ENCODE results near the gene DAPP1.
"Not testable (repeated sequence)": the region's sequence is repeated elsewhere in the genome, so short reads cannot be mapped to it uniquely, and the experiment has no call there.

Gene DAPP1

GRCh38 chr4:99824070-99824599 is 7.5 kb downstream of the DAPP1 start:
- DNase-seq (ENCODE audit: low spot score): no peak

DNA sequence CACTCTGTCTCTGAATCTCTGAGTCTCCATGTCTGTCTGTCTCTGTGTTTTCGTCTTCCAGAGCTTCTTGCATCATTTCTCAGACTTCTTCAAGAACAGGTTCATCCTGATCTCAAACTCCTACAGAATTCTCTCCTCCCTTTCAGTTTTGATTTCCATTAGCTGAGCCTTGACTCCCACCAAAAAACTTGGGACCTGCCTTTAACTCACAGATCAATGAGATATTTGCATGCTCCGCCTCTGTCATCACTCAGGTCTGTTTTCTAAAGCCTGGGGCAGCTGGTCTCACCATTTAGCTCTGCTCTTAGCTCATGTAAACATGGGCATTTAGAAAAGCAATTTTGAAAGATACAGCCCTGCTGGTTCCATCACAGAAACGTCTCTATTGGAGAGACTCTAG is 8.6 kb downstream of the DAPP1 start:
- no peak for DNase-seq (ENCODE audit: low spot score)

DNA sequence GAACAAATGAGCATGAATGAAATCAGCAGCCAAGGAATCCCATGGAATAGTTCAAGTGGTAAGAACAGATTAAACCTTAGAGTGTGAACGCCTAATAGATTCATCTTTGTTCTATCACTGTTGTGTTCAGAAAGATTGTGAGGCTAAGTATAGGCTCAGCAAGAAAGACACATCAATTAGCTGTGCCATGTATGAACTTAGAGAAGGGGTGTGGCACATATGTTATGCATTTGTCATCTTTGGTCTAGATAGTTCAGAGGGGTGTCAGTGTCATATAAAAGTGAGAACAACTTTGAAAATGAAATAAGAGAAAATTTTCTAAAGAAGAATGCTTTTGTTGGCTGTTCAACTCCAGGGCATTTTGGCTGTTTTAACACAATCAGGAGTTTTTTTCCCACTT is 9.4 kb downstream of the DAPP1 start:
- DNase-seq (ENCODE audit: low spot score): peak; percentile 18

DNA sequence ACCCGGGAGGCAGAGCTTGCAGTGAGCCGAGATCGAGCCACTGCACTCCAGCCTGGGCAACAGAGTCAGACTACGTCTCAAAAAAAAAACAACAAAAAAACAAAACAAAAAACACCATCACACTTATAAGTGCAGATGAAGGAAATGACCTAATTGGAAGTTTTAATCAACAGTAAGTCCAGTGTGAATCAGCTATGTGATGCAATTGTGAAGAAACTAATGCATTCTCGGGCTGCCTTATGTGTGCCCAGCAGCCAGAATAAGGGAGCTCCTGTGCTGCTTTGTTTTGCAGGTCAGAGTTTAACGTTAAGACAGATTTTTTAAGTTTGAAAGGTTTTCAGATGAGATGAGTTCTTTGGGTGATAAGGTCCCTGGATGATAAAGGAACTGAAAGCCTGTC is 10.8 kb downstream of the DAPP1 start:
- no peak for DNase-seq (ENCODE audit: low spot score)

GRCh38 chr4:99827857-99828256 is 11.2 kb downstream of the DAPP1 start:
- DNase-seq (ENCODE audit: low spot score): no peak

- no peak for DNase-seq (ENCODE audit: low spot score)
Measured at GRCh38 chr4:99828477-99828876, 11.8 kb downstream of the DAPP1 start.

DNA sequence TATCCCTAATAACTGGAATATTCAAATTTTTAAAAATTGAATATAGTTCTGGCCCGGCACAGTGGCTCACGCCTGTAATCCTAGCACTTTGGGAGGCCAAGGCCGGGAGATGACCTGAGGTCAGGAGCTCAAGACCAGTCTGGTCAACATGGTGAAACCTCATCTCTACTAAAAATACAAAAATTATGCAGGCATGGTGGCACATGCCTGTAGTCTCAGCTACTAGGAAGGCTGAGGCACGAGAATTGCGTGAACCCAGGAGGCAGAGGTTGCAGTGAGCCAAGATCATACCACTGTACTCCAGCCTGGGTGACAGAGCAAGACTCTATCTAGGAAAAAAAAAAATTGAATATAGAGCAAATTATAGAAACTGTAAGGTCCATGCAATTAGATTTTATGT is 13.4 kb downstream of the DAPP1 start:
- DNase-seq (ENCODE audit: low spot score): not testable (repeated sequence)

DNA sequence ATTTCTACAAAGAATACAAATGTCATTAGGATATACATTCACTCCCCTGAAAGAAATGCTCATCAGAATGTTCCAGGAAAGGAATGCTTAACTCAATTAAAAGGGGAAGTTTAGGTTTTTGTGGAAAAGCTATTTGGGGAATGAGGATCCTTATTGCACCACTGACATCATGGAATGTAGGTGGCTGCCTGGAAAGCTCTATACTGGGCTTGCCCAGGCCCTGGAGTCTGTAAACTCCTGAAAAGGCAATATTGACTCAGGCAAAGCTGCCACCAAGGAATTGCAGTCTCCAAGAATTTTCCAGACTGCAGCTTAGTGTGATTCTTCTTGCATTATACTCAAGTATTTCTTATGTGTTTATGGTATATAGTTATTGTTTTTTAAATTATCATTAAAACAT is 15.7 kb downstream of the DAPP1 start:
- DNase-seq (ENCODE audit: low spot score): no peak

DNA sequence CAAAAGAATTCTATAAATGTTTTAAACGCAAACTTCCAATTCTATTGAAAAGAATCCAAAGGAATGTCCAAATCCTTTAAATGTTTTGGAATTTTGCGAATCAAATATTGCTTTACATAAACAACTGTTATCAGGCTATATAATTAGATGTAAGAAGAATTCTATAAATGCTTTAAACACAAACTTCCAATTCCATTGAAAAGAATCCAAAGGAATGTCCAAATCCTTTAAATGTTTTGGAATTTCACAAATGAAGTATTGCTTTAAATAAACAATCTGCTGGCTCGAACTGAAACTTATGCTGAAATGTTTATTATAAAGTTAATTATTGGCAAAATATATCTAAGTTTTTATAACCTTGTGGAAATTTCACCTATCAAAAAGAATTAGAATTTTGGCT is 16.1 kb downstream of the DAPP1 start:
- no peak for DNase-seq (ENCODE audit: low spot score)

DNA sequence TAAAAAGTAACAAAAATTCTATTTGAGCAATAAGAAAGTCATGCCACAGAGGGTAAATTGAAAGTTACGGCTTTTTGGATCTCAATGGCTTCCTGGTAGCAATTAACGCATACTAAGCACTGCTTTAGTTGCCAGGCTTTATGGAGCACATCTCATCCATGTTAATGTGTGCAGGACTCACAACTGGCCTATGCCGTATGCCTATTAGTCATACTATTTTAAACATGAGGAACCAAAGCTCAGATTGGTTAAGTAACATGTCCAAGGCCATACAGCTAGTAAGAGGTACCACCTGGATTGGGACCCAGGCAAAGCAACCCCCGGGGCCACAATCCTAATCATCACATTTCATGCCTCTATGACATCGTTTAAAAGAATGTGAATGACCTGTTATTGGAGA is 17.1 kb downstream of the DAPP1 start:
- no peak for DNase-seq (ENCODE audit: low spot score)

- no peak for DNase-seq (ENCODE audit: low spot score)
Measured at GRCh38 chr4:99834569-99834968, 17.9 kb downstream of the DAPP1 start.

- DNase-seq (ENCODE audit: low spot score): no peak
Measured at GRCh38 chr4:99835942-99836341, 19.3 kb downstream of the DAPP1 start.

DNA sequence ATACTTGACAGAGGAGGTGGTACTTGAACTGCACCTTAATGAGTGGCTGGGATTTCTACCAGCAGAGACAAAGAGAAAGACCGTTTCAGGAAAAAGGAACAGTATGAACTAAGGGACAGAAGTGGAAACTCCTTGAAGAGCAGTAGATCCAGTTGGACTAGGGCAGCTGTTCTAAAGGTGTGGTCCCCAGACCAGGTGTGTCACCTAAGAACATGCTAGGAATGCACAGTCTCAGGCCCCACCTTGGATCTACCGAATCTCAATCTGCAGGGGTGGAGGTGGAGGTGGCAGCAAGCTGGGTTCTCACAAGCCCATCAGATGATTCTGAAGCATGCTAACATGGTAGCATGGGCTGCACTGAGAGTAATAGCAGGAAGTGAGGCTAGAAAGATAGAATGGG is 22.3 kb downstream of the DAPP1 start:
- DNase-seq (ENCODE audit: low spot score): no peak

DNA sequence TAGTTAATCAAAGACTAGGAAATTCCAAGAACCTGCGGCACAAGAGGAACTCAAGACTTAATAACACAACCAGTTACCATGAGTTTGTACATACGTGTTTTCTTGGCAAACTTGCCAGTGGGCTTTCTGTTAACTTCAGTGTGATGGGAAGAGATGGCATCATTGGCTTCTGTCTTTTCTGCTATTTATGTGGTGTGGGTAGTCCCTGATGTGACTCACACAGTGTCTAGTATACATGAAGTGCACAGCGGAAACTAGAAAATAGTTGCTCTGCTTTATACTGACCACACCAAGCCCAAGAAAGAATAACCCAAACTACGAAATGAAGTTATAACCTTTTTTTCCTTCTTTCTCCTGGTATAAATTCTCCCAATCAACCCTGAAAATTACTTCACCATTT is 24.5 kb downstream of the DAPP1 start:
- no peak for DNase-seq (ENCODE audit: low spot score)

DNA sequence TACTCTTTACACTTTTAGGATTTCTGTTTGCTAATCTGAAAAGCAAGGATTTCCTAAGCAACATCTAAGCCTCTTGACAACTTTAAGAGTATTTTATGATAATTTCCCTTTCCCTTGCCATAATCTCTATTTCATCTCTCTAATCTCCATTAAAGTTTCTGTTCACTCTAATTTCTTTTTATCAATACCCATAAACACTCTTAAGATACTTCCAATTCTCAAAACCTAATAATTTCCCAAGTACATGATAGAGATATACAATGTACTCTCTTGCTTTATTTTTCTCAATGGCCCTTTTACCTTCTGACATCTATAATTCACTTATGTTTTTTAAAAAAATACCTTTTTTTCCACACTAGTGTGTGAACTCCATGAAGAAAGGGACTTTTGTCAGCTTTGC is 26.8 kb downstream of the DAPP1 start:
- no peak for DNase-seq (ENCODE audit: low spot score)

GRCh38 chr4:99844048-99844447 is 27.4 kb downstream of the DAPP1 start:
- DNase-seq (ENCODE audit: low spot score): no peak

DNA sequence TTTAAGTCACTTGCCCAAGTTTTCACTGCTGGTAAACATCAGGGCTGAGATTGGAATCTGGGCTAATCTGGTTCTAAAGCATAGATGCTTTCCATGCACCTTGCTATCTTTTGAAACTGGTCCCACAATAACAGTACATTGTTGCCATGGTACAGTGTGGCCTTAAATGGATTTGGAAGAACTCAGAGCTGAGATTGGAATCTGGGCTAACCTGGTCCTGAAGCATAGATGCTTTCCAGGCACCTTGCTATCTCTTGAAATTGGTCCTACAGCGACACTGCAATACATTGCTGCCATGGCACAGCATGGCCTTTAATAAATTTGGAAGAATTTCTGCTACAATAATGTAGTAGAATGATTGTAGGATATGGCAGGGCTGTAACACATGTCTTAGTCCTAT is 28.6 kb downstream of the DAPP1 start:
- no peak for DNase-seq (ENCODE audit: low spot score)

GRCh38 chr4:99845708-99846469 is 29.3 kb downstream of the DAPP1 start:
- DNase-seq (ENCODE audit: low spot score): no peak

- DNase-seq (ENCODE audit: low spot score): no peak
Measured at GRCh38 chr4:99846891-99847290, 30.3 kb downstream of the DAPP1 start.

- DNase-seq (ENCODE audit: low spot score): no peak
Measured at GRCh38 chr4:99847362-99847976, 30.8 kb downstream of the DAPP1 start.

GRCh38 chr4:99848591-99849001 is 32.0 kb downstream of the DAPP1 start:
- no peak for DNase-seq (ENCODE audit: low spot score)

DNA sequence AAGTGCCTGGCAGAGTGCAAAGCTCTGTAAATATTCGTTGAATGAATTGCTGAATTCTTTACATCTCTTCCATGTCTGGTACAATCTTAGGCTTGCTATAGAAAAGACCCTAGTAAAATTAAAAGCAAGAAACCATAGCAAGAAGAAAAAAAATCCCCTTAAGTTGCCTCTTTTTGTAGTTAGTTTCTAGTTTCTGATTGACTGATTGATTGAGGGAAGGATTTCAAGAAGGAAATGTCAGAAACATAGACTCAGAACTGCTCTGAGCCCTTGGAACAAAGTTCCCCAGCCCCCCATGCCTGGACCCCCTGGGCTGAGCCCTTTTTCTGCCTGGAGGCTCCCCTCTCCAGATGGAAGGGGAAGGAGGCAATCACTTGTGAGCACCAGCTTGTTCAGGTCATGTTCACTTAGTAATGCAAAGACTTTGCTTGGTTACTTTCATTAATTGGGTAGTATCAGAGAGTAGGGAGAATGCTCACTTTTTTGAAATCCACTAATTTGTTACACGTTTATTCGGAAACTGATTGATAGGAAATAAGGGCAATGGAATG is 35.6 kb downstream of the DAPP1 start:
- no peak for DNase-seq (ENCODE audit: low spot score)

- no peak for DNase-seq (ENCODE audit: low spot score)
Measured at GRCh38 chr4:99853190-99853589, 36.6 kb downstream of the DAPP1 start.
